HG03175 (cell line): ENCODE results near the gene RNF10.
"Not testable (repeated sequence)": the region's sequence is repeated elsewhere in the genome, so short reads cannot be mapped to it uniquely, and the experiment has no call there.

Source experiments
- ATAC-seq: cut with Tn5 transposase; IDR thresholded peaks from one replicate; pipeline ENCODE4 v1.9.1; 2021; ENCODE audit warnings: mild to moderate bottlenecking, moderate library complexity; ENCODE audit not compliant: unreplicated experiment

RNF10 gene

DNA sequence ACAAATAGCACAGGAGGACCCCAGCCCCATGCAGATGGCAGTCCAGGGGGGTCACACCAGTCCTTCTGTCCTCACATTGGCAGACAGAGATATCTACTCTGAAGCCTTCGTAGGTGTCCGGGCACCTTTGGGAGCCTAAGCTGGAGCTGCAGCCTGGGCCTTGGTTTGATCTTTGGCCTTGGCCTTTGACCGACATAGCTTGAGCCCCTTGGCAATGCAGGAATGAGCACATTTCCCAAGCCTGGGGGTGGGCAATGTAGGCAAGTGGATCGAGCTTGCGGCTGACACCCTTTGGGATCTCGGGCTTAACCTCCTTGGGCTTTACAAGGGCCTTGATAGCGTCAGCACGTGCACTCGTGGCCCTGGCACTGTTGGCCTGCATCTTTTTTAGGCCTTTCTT, 11.6 kb upstream of the RNF10 start:
- no peak for ATAC-seq

DNA sequence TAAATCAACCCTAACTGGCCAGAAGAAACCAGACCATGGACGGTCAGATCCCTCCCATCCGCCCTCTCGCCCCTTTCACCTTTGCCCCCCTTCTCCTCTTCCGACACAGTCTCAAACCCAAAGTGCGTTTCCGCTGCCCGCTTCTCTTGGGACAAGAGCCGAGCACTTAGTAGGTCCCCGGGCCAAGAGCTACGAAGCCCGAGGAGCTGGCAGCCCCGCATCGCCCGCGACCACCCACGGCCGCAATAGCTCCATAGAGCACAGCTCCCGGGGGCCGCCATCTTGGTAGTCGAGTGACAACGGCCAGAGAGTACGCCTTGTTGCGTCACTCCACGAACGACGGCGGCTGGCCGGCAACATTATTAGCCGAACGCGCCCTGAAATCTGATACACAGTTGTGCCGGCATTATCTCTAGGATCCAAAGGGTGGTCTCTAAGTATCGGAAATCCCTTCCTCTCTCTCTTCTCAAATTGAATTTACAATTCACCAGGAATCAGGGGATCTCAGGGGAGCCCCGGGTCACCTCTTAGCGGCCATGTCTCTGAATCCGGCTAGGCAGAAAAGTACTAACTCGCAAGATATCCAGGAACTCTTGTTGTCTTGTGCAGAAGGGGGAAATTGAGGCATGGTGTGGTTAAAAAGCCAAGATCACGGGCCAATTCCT, 5.2 kb upstream of the RNF10 start, which contains the start of gene COQ5:
TSS of gene COQ5 (minus strand) at position 298 of the 665 bp plus-strand sequence. CDS start at position 281, 17 bp downstream.
- peak; percentile 85 for ATAC-seq

DNA sequence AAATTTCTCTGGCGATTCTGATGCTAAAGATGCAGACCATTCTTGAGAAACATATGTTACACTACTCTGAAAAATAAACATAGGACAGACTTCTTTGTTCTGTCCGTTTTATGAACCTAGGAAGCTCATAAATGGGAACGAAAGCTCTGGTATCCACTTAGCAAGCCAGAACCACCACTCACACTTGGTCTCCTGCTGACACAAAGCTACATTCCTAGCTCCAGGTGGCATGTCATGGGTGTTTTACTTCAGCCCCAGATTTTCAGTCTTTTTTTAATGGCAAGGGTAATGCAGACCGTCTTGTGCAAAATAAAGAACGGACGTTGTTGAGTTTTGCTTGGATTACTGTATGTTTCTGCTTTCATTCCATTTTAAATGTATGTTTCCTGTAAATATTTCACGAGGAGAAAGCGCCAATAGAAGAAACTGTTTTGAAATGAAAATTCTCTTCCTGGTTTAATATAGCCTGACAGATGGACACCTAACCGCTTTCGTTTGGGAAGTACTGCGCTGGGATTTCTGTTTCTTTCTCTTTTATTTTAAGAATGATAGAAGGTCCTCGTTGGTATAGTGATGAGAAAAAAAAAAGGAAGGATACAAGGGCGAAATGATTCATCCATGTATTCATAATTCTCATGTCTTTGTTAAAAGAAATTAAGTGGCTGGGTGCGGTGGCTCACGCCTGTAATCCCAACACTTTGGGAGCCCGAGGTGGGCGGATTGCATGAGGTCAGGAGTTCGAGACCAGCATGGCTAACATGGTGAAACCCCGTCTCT, 4.3 kb upstream of the RNF10 start:
- no peak for ATAC-seq

DNA sequence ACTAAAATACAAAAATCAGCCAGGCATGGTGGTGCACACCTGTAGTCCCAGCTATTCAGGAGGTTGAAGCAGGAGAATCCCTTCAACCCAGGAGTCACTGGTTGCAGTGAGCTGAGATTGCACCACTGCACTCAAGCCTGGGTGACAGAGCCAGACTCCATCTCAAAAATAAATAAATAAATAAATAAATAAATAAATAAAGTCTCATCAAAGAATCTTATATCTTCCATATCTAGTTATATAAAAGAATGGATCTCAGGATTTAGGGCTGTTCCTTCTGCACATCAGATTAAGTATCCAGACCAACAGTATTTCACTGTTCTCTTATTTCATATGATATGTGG, 3.8 kb upstream of the RNF10 start:
- ATAC-seq, result not testable (repeated sequence)

DNA sequence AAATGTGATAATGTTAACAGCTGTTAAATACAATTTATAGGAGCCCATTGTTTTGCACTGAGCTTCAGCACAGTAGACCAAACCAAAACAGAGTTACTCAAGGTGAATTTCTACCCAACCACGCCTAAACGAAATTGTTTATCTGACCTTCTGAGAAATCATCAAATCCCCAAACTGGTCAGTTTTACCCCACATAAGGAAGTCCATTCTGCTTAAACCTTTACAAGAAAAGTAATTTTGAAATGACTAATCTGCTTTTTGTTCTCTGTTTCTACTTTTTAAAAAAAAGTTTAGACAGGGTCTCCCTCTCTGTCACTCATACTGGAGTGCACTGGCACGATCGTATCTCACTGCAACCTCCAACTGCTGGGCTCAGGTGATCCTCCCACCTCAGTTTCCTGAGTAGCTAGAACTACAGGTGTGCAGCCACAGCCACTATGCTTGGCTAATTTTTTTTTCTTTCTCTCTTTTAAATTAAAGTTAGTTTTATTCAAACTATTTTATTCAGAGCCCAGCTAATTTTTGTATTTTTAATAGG, 1.4 kb upstream of the RNF10 start:
- no peak for ATAC-seq

DNA sequence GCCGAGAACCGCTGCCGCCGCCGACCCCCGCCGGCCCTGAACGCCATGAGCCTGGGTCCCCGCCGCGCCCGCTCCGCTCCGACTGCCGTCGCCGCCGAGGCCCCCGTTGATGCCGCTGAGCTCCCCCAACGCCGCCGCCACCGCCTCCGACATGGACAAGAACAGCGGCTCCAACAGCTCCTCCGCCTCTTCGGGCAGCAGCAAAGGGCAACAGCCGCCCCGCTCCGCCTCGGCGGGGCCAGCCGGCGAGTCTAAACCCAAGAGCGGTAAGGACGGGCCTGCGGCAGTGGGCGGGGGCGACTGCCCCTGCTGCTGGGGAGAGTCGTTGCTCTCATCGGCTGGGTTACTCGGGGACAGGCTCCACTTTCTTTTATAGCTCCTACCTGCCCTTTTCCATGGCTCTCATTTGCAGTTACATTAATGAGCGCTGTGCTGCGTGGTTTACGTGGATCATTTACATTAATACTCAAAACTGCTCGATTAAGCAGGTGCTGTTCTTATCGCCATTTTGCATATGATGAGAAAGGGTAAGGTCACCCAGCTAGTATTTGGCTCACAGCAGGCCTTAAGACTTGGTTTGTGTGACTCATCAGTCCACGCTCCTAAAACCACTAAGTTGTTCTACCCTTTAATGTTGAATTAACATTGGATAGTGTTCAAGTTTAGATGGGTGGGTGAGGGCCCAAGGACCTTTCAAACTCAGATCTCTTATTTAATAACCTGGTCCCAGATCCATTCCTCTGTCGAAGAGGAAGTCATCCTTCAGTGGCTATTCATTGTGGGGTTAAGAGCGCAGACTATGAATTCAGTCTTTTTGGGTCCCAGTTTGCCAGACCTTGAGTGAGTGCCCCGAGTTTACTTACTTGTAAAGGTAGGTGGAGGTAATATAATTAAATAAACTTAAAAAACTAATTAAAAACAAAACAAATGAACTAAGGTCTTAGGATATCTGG, 823 bp downstream of the RNF10 start:
- peak; percentile 38 for ATAC-seq

DNA sequence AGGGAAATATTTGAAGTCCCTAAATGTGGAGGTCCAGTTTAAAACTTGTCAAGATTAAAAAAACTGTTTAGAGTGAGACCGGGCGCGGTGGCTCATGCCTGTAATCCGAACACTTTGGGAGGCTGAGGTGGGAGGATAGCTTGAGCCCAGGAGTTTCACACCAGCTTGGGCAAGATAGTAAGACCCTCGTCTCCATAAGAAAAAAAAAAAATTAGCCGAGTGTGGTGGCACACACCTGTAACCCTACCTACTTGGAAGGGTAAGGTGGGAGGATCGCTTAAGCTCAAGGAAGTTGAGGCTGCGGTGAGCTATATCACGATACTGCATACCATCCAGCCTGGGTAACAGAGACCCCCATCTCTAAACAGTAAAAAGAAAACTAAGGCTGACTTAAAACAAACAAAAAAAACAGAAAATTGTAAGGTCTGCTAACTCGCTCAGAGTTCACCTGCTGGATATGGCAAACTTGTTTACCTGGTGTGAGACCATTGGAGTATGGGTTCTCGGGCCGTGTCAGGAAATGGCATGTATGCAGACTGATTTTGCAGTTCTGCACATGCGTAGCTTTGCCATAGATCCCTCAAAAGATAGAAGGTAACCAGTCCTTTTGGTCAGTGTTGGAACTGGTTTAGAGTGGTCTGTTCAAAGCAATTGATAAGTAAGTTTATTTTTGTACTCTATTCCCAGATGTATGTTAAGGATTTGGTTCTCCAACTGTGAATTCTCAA, 2.1 kb downstream of the RNF10 start:
- ATAC-seq, result no peak

DNA sequence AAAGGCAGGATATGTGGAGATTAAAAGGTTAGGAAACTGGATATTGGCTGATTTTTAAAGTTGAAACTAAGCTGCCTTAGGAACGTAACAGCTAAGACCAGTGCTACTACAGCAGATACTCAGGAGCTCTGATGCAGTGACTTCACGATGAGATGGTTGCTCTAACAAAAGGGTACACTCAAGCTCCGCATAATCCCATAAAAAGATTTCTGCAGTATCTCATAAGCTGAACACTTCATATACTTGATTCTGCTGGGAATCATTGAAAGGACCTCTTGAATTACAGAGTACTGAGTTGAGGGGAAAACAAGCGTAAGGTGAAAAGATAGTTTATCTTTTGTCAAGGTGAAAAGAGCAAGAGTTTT, 3.7 kb downstream of the RNF10 start:
- ATAC-seq, result no peak

DNA sequence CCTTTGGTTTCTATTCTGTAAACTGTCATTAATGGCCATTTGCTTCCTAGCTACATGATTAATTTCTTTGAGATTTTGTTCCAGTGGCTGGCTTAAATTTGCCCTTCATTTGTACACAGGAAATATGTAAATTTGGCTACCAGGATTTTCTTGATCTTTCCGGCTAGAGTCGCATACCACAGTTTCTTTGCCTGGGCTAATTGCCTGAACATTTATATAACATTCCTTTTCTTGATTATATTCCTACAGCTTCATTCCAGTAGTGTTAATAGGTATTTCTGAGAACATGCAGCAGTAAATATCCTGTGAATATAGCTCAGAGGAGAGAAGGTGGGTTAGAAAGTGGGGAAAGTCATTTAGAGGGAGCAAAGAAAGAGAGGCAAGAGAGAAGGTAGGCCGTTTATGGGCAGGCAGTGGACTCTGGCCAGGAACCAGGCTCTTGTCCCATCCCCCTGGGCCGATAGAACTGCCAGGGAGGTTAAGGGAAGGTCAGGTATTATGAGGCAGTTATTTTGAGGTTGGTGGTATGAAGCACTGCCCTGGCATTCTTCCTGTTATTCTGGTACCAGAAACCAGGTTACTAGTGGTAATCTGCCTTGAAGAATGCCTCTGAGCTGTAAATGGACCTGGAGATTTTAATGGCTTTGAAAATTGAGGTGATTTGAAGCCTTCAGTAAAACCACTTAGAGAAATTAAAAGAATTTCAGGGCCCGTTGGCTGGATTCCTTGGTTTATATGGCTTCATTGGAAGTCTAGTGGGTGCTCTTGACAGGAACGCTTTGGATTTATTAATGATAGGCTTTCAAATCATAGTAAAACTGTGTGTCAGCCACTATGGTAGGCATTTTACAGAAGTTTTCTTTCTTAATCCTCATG, 4.4 kb downstream of the RNF10 start:
- ATAC-seq, result no peak

DNA sequence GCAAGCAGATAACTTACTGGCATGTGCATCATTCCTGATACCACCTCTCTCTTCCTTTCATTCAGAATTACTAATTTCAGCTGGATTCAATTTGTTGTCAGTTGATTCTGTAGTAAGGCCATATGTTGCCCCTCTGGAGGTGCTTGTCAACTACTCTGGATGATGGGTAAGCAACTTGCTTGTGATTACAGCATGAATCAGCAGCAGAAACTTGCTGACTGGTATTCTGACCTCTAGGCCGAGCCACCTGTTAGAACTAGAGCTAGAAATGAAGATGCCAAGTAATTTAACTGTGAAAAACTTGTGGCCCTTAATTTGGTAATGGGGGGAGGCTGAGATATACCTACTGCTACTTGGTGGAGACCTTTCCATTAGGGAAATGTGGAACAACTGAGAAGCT, 5.1 kb downstream of the RNF10 start:
- no peak for ATAC-seq

DNA sequence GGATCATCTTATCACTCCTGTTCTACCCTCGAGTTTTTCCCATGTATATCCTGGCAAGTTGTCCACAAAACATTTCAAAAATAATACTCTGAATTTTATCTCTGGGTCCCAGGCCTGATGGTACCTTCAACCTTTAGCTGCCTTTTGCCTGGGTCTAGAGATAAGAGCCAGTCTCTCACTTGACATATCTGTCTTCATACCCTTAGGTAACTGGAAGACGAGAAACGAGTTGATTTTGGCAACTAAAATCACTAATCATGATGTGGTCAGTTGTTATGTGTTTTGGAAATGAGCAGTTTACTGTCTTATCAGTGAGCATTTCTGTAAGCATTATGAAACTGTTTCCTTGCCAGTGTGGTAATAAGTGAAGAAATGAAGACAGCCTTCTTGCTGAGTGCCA, 6.3 kb downstream of the RNF10 start:
- no peak for ATAC-seq

DNA sequence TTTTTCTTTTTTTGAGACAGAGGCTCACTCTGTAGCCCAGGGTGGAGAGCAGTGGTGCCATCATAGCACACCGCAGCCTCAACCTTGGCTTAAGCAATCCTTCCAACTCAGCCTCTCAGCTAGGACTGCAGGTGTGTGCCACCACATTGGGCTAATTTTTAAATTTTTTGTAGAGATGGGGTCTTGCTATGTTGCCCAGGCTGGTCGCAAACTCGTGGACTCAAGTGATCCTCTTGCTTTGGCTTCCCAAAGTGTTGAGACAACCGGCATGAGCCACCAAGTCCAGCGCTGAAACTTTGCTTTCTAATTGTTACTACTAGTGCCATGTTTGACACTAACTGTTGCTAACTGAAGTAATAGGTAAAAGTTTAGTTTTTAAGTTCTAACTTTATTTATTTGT, 8.0 kb downstream of the RNF10 start:
- no peak for ATAC-seq

DNA sequence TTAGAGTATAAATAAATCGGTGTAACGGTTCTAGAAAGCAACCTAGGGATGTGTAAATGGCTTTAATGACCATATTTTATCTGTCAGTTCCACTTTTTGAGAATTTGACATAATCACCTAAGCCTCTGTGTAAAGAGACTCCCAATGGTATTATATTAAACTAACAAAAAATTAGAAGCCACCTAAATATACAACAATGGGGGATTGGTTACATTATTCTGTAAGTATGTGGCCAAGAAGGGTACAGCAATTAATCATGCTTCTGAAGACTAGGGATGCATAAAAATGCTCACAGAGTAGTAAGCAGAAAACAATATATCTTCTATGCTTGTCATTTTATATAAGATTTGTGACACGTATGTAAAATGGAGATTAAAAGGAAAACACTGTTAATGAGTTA, 10.5 kb downstream of the RNF10 start:
- ATAC-seq, result no peak

DNA sequence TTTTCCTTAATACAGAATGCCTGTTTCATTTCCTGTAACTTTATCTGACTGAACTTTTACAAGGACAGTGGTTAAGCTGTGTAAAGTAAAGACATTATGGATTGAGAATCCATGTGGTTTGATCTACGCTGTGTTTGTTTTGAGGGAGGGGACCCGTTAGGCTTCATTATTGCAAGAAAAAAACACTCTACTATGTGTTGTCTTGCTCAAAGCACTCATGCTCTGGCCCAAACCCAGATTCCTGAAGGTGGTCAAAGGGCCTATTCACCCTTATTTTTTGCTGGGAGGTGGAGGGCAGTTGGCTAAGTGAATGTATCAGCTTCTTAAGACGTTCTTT, 11.9 kb downstream of the RNF10 start:
- no peak for ATAC-seq

DNA sequence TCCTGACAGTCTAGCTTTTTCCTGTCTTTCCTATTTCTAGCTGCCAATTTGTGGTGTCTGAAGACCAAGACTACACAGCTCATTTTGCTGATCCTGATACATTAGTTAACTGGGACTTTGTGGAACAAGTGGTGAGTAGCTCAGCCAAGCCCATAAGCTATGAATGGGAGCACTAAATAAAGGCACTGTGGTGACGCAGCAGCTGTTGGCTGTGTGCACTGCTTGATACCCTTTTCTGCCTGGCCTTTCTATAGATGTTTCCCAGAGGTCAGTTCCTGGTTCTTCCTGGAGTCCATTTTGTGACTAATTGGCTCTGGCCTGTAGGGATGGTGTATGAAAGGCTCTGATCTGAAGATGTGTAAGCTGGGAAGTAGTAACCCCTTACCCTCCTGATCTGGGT, 20.5 kb downstream of the RNF10 start:
- ATAC-seq, result no peak

DNA sequence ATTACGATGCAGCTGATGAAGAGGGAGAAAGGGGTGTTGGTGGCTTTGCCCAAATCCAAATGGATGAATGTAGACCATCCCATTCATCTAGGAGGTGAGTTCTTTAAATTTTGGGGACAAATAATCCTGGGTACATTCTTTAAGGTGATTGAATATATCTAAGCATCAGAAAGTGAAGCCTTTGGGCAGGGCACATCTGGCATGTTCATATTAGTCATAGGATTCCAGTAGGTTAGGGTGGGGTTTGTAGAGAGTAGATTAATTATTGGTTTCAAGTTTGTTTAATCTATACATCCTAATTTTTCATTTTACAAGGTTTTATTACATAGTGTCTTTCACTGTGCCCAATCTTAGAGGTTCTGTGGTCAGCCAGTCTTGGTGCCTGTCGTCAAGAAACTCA, 23.4 kb downstream of the RNF10 start:
- no peak for ATAC-seq

DNA sequence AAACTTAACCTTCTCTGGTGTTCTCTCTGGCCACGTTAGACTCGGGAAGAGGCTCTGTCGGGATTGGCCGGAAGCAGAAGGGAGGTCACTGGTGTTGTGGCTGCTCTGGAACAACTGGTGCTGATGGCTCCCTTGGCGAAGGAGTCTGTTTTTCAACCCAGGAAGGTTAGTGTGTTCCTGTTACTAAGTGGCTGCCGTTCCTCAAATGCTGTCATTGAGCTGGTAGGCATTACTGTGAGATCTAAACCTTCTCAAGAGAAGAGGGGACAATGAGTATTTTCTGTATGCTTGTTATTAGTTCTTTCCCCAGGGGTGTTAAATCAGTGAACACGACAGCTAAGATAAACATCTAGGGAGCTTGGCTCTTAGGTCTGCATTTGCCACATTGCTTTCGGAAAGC, 28.8 kb downstream of the RNF10 start:
- no peak for ATAC-seq

DNA sequence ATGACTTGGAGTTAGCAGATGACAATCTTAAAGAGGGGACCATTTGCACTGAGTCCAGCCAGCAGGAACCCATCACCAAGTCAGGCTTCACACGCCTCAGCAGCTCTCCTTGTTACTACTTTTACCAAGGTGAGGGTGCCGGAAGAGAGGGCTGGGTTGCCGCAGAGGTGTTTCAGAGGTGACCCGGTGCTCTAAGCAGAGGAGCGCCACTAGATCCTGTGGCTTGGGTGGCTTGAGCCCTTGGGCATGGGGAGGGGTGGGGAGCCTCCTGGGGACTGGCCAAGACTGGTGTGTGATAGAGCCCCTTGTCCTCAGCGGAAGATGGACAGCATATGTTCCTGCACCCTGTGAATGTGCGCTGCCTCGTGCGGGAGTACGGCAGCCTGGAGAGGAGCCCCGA, 29.3 kb downstream of the RNF10 start:
- ATAC-seq, result no peak

DNA sequence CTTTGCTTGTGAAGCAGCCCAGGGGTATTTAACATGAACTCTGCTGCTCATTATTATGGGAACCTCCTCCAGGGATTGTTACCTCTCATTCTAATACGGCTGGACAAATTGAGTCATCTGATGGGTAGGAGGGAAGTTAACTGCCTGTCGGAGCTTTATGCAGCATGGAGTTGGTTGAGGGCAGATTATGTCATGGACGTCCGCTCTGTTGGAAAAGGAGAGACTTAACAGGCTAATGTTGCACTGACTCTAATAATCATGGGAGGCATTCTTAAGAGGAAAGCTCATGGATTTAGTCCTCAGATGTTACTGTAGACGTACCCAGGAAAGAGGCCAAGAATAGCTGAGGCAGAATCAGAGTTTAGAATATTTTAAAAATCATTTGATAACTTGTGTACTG, 37.1 kb downstream of the RNF10 start:
- ATAC-seq, result no peak

DNA sequence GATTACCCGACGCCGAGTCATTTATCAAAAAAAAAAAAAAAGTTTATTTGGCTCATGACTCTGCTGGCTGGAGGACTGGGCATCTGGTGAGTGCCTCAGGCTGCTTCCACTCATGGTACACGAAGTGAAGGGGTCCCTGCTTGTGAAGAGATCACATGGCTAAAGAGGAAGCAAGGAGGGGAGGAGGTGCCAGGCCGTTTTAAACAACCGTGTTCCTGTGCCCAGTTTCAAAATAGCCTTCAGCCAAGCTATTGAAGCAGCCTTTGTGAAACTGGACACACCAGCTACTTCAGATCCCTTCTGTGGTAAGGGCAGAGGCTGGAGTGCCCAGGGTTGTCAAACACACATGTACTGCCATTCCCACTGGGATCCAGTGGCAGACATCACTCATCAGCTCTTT, 39.4 kb downstream of the RNF10 start:
- no peak for ATAC-seq
